Coronary artery (tissue), 2 donors: Measurements from ENCODE around the gene LRTM2.

Experiments
- DNase-seq: peaks from one replicate; pipeline ENCODE4 v3.0.0-alpha.2; 2017; ENCODE audit warnings: low spot score
- H3K27ac ChIP-seq, 2 donors: fragments of 200-600 bp; sonication (generic); one replicate each; pipeline ENCODE4 v1.5.1; 2016 to 2019
- H3K4me3 ChIP-seq: fragments of 200-600 bp; sonication (generic); 2 replicates; pipeline ENCODE4 v1.5.1; 2016; ENCODE audit warnings: mild to moderate bottlenecking, moderate library complexity
- TF ChIP-seq, protein P1 (sequence below): fragments of 200-600 bp; sonication (generic); IDR thresholded peaks from one replicate; pipeline ENCODE4 v1.5.1; 2019; ENCODE audit warnings: antibody characterized with exemption

The LRTM2 gene

GRCh38 chr12:1781772-1782171 is 38.6 kb upstream of the LRTM2 start:
- H3K4me3 ChIP-seq: no peak overlapping the region
- no peak overlapping the region for H3K27ac ChIP-seq
- TF ChIP-seq, protein P1, sequence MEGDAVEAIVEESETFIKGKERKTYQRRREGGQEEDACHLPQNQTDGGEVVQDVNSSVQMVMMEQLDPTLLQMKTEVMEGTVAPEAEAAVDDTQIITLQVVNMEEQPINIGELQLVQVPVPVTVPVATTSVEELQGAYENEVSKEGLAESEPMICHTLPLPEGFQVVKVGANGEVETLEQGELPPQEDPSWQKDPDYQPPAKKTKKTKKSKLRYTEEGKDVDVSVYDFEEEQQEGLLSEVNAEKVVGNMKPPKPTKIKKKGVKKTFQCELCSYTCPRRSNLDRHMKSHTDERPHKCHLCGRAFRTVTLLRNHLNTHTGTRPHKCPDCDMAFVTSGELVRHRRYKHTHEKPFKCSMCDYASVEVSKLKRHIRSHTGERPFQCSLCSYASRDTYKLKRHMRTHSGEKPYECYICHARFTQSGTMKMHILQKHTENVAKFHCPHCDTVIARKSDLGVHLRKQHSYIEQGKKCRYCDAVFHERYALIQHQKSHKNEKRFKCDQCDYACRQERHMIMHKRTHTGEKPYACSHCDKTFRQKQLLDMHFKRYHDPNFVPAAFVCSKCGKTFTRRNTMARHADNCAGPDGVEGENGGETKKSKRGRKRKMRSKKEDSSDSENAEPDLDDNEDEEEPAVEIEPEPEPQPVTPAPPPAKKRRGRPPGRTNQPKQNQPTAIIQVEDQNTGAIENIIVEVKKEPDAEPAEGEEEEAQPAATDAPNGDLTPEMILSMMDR: no peak
- no peak for DNase-seq

DNA sequence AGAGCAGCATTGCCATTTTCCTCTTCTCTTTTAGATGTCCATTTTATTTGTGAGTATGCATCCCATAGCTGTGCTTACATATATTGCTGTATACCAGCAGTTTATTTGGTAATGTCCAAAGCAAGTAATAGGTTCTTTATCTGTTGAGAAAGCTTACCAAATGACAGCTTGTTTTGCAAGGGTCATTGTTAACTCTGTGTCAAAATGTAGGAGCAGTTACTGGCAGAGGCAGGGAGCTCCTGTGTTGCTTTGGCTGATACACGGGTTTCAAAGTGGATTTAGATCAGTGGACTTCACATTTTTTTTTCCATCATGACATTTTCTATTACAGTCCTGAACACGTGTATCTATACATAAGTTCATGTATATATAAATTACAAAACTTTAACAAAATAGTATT is 38.1 kb upstream of the LRTM2 start:
- TF ChIP-seq, protein P1: no peak
- Histone ChIP-seq H3K4me3 (no peak overlapping the region), H3K27ac (no peak overlapping the region)
- no peak for DNase-seq

DNA sequence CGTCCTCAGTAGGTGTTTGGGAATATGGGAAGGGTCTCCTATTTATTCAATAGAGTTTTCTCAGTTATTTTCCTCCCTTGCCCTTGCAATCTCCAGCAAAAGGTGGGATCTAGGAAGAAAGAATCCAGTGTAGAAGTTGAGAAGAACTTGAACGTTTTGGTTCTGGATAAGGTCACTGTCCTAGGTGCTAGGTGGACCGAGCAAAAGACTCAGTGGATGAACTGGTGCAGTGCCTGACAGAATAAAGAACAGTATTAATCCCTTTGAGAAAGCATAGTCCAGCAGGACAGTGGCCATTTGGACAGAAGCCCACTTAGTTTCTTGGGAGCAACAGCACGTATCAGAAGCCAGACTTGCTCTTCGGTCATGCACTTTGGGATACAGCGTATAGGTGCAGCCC is 32.7 kb upstream of the LRTM2 start:
- Histone ChIP-seq H3K27ac (no peak overlapping the region), H3K4me3 (no peak overlapping the region)
- TF ChIP-seq, protein P1: no peak
- DNase-seq: no peak

DNA sequence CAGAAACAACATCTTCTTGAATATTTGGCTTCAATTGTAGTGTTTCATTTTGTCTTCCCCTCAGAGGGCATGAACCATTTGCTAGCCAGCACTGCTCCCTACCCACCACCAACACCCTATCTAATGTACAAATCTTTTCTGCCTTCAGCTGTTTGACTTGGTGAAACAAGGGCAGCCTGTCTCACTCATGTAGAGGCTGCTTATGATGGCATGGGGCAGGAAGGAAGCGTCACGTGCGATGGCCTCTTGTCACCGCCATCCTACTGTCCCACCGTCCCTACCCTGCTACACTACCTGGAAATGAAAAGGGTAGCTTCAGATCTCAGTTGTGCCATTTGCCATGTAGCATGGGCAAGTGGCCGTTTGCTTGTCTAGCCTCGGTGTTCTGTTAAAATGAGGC is 29.9 kb upstream of the LRTM2 start:
- DNase-seq: peak; percentile 68
- H3K4me3 ChIP-seq: no peak overlapping the region
- no peak overlapping the region for H3K27ac ChIP-seq
- TF ChIP-seq, protein P1: no peak

- peak; percentile 69 for DNase-seq
- Histone ChIP-seq H3K4me3 (no peak overlapping the region), H3K27ac (no peak overlapping the region)
- TF ChIP-seq, protein P1: peak; percentile 66
These were observed 29.1 kb upstream of the LRTM2 start for GRCh38 chr12:1791104-1791841.

DNA sequence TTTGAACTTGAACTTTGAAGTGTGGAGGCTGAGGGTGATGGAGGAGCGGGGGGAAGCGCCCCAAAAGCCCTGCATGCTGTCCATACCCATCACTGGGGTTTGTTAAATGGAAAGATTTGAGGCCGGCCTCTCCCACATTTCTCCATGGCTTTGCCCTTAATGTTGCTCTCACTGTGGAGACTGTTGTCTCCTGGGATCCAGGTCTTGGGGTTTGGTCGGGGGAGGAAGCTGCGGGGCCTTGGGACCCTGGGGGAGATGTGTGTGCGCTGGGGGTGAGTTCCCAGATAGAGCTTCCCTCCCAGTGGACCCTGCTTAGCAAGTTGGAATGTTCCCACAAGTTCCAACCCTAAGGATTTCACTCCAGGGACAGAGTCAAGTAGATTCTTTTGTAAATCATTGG is 28.0 kb upstream of the LRTM2 start:
- H3K4me3 ChIP-seq: no peak overlapping the region
- no peak overlapping the region for H3K27ac ChIP-seq
- peak; percentile 55 for DNase-seq
- TF ChIP-seq, protein P1: no peak

- TF ChIP-seq, protein P1: no peak
- DNase-seq: peak; percentile 69
- no peak overlapping the region for H3K4me3 ChIP-seq
- no peak overlapping the region for H3K27ac ChIP-seq
These were observed 26.7 kb upstream of the LRTM2 start for GRCh38 chr12:1793426-1794210.
